Tibial nerve (tissue), 4 donors: ENCODE data around the gene PGAP6. TPM values are rescaled to one million over a fixed set of nuclear protein-coding genes. Genes with fewer than 3 reads are reported as not detected.

ENCODE experiments used
- DNase-seq, 2 donors: peaks; one replicate each; pipeline ENCODE4 v3.0.0-alpha.2; 2019; ENCODE audit warnings: low spot score in 2 of 2
- H3K27ac ChIP-seq, 4 donors: fragments of 200-600 bp; sonication (generic) in 3 of 4; one replicate each; pipeline ENCODE4 v1.5.1; 2017 to 2019; ENCODE audit warnings: mild to moderate bottlenecking in 1 of 4
- H3K27me3 ChIP-seq, 2 donors: fragments of 200-600 bp; sonication (generic) in 1 of 2; one replicate each; pipeline versions ENCODE4 v1.5.1 to v1.6.0; 2017 to 2019
- H3K36me3 ChIP-seq, 3 donors: fragments of 200-600 bp; sonication (generic); one replicate each; pipeline ENCODE4 v1.5.1; 2018 to 2019
- H3K4me1 ChIP-seq, 4 donors: fragments of 200-600 bp; sonication (generic) in 3 of 4; one replicate each; pipeline ENCODE4 v1.5.1; 2017 to 2019
- H3K4me3 ChIP-seq, 4 donors: fragments of 200-600 bp; sonication (generic) in 3 of 4; one replicate each; pipeline ENCODE4 v1.5.1; 2017 to 2019; ENCODE audit warnings: mild to moderate bottlenecking in 1 of 4, moderate library complexity in 1 of 4
- H3K9me3 ChIP-seq, 4 donors: fragments of 200-600 bp; sonication (generic) in 3 of 4; one replicate each; pipeline ENCODE4 v1.5.1; 2017 to 2019
- CTCF ChIP-seq, 5 experiments: fragments of 200-600 bp in 3 of 5; fragments of 450-650 bp in 2 of 5; sonication (generic) in 3 of 5; IDR thresholded peaks; one replicate each; pipeline ENCODE4 v1.5.1; 2016 to 2019; ENCODE audit warnings: antibody characterized with exemption in 5 of 5, mild to moderate bottlenecking in 3 of 5, moderate library complexity in 2 of 5
- EP300 ChIP-seq, 2 donors: sonication (generic); formaldehyde crosslinking; IDR thresholded peaks; one replicate each; pipeline ENCODE4 v1.6.1; 2017; ENCODE audit warnings: antibody characterized with exemption in 2 of 2, mild to moderate bottlenecking in 1 of 2
- POLR2A ChIP-seq, 2 donors: fragments of 450-650 bp; IDR thresholded peaks; one replicate each; pipeline ENCODE4 v1.6.1; 2017; ENCODE audit warnings: antibody characterized with exemption in 2 of 2, mild to moderate bottlenecking in 2 of 2, moderate library complexity in 2 of 2
- WGBS, 2 donors: methylation state at CpG; one replicate each; pipeline ENCODE4 v1.1.5; 2018; 5-methylcytosine and 5-hydroxymethylcytosine counted together
- total RNA-seq, 4 donors: library from RNA; depleted of rRNA; stranded (reverse); fragments of >200 nt; gene quantifications; one replicate each; pipeline ENCODE4 v1.1.0, GENCODE V29; 2016

The PGAP6 gene
- total RNA-seq, 4 donors from 2014 or later: 22.7 to 69.3 (median 36.7) TPM

GRCh38 chr16:426115-426905 is 44.5 kb upstream of the PGAP6 start:
- no peaks in the 10 kb centered on the region for H3K9me3 ChIP-seq
- peak overlapping the region; percentile 42 to 88 (median 66) for H3K4me3 ChIP-seq
- no peak for DNase-seq
- H3K36me3 ChIP-seq: no peaks in the 10 kb centered on the region
- no peaks in the 10 kb centered on the region for H3K27me3 ChIP-seq
- WGBS, 2 donors: 0 to 1% methylated on average over 18 to 44 of the region's 97 CpGs
- H3K27ac ChIP-seq: peak overlapping the region in 3 of 4 donors; percentile 21 to 98 (median 32)
- H3K4me1 ChIP-seq: peaks cover 0 to 41% (median 20%) of the 10 kb centered on the region in 4 donors
- TF ChIP-seq EP300 (IDR thresholded peaks at IDR 0.05): peak in 1 of 2 donors; percentile 4
- TF ChIP-seq CTCF (IDR thresholded peaks at IDR 0.05): no peak
- no peak for TF ChIP-seq POLR2A (IDR thresholded peaks at IDR 0.05)

- no peaks in the 10 kb centered on the region for H3K9me3 ChIP-seq
- no peaks in the 10 kb centered on the region for H3K36me3 ChIP-seq
- peaks cover 0 to 41% (median 20%) of the 10 kb centered on the region in 4 donors for H3K4me1 ChIP-seq
- DNase-seq: no peak
- TF ChIP-seq EP300 (IDR thresholded peaks at IDR 0.05) (no peak), POLR2A (IDR thresholded peaks at IDR 0.05) (no peak), CTCF (IDR thresholded peaks at IDR 0.05) (no peak)
- H3K27ac ChIP-seq: peak overlapping the region; percentile 80 to 98 (median 94)
- WGBS, 2 donors: 2% methylated on average over 11 of the region's 63 CpGs; no CpG with 5 or more reads in 1 of the 2 donors
- no peaks in the 10 kb centered on the region for H3K27me3 ChIP-seq
- H3K4me3 ChIP-seq: peak overlapping the region; percentile 42 to 88 (median 61)
Observed at GRCh38 chr16:425740-426114, 43.9 kb upstream of the PGAP6 start.

- H3K27ac ChIP-seq: peak within 1 kb of the TSS; percentile 80 to 98 (median 94)
- TF ChIP-seq EP300 (IDR thresholded peaks at IDR 0.05) (peak; percentile 58 to 93), POLR2A (IDR thresholded peaks at IDR 0.05) (peak; percentile 48 to 71), CTCF (IDR thresholded peaks at IDR 0.05) (peak; percentile 12 to 61 (median 29))
- H3K4me3 ChIP-seq: peak within 1 kb of the TSS; percentile 42 to 88 (median 66)
- 1% methylated on average over 51 of the region's 77 CpGs; no CpG with 5 or more reads in 1 of the 2 donors for WGBS, 2 donors
- H3K36me3 ChIP-seq: no peaks in the 10 kb centered on the region
- peaks cover 0 to 41% (median 20%) of the 10 kb centered on the region in 4 donors for H3K4me1 ChIP-seq
- H3K9me3 ChIP-seq: no peaks in the 10 kb centered on the region
- DNase-seq: peak; percentile 64 to 69
- H3K27me3 ChIP-seq: no peaks in the 10 kb centered on the region
Observed at GRCh38 chr16:425082-425718, 43.4 kb upstream of the PGAP6 start, which contains the start of gene RAB11FIP3. Gene RAB11FIP3 (plus strand): TSS chr16:425649. CDS start chr16:426007, 358 bp downstream.

- Histone ChIP-seq H3K4me1 (peaks cover 0 to 41% (median 20%) of the 10 kb centered on the region in 4 donors), H3K9me3 (no peaks in the 10 kb centered on the region), H3K36me3 (no peaks in the 10 kb centered on the region), H3K27ac (peak overlapping the region; percentile 80 to 98 (median 94)), H3K4me3 (peak overlapping the region; percentile 42 to 88 (median 61)), H3K27me3 (no peaks in the 10 kb centered on the region)
- WGBS, 2 donors: 18 to 29% methylated on average over 10 to 15 of the region's 31 CpGs
- no peak for TF ChIP-seq CTCF (IDR thresholded peaks at IDR 0.05)
- no peak for TF ChIP-seq EP300 (IDR thresholded peaks at IDR 0.05)
- no peak for TF ChIP-seq POLR2A (IDR thresholded peaks at IDR 0.05)
- peak in 1 of 2 donors; percentile 33 for DNase-seq
Observed at GRCh38 chr16:424623-425081, 42.9 kb upstream of the PGAP6 start.
